MM.1S (cell line): ENCODE measurements around the gene TARBP2.

ENCODE experiments used
- DNase-seq: peaks from one replicate; pipeline ENCODE4 v3.0.0-alpha.2; 2015
- H2AFZ ChIP-seq: fragments of 300-600 bp; sonication (generic); 2 replicates; pipeline ENCODE4 v1.6.0; 2016; ENCODE audit warnings: antibody characterized with exemption, low read length
- H3F3A ChIP-seq: fragments of 300-600 bp; sonication (generic); 2 replicates; pipeline ENCODE4 v1.6.1; 2016; ENCODE audit warnings: mild to moderate bottlenecking, antibody characterized with exemption, low read length, moderate library complexity, mixed read lengths; ENCODE audit not compliant: insufficient read depth
- H3K27ac ChIP-seq: fragments of 300-600 bp; sonication (generic); 2 replicates; pipeline ENCODE4 v1.5.1; 2016; ENCODE audit warnings: mild to moderate bottlenecking, low read length
- H3K27me3 ChIP-seq: fragments of 300-600 bp; sonication (generic); replicated peaks from 2 replicates; pipeline ENCODE4 v1.6.0; 2016; ENCODE audit warnings: low read length; ENCODE audit not compliant: insufficient read depth
- H3K36me3 ChIP-seq: fragments of 300-600 bp; sonication (generic); replicated peaks from 2 replicates; pipeline ENCODE4 v1.6.1; 2016; ENCODE audit warnings: mild to moderate bottlenecking, low read length, mixed read lengths; ENCODE audit not compliant: insufficient read depth
- H3K4me1 ChIP-seq: fragments of 300-600 bp; sonication (generic); 2 replicates; pipeline ENCODE4 v1.6.1; 2016; ENCODE audit warnings: low read length, mixed read lengths
- H3K4me2 ChIP-seq: fragments of 300-600 bp; sonication (generic); 2 replicates; pipeline ENCODE4 v1.6.0; 2016; ENCODE audit warnings: low read depth, low read length
- H3K4me3 ChIP-seq: fragments of 300-600 bp; sonication (generic); 2 replicates; pipeline ENCODE4 v1.5.1; 2016; ENCODE audit warnings: low read length, mixed read lengths
- H3K79me2 ChIP-seq: fragments of 300-600 bp; sonication (generic); 2 replicates; pipeline ENCODE4 v1.6.1; 2016; ENCODE audit warnings: mixed run types, low read length, mixed read lengths
- H3K9ac ChIP-seq: fragments of 300-600 bp; sonication (generic); 2 replicates; pipeline ENCODE4 v1.6.1; 2016; ENCODE audit warnings: low read length, mixed read lengths
- H3K9me2 ChIP-seq: fragments of 300-600 bp; sonication (generic); replicated peaks from 2 replicates; pipeline ENCODE4 v1.6.1; 2016; ENCODE audit warnings: mild to moderate bottlenecking, low read length, mixed read lengths; ENCODE audit not compliant: insufficient read depth
- H3K9me3 ChIP-seq: fragments of 300-600 bp; sonication (generic); replicated peaks from 2 replicates; pipeline ENCODE4 v1.6.1; 2016; ENCODE audit warnings: mild to moderate bottlenecking, low read length, mixed read lengths; ENCODE audit not compliant: insufficient read depth
- H4K20me1 ChIP-seq: fragments of 300-600 bp; sonication (generic); 2 replicates; pipeline ENCODE4 v1.6.1; 2016; ENCODE audit warnings: mild to moderate bottlenecking, low read length, moderate library complexity, mixed read lengths; ENCODE audit not compliant: insufficient read depth
- EZH2 ChIP-seq: fragments of 300-600 bp; sonication (generic); optimal IDR thresholded peaks from 2 replicates; pipeline ENCODE3; 2017; ENCODE audit warnings: low read depth, mild to moderate bottlenecking, antibody characterized with exemption, low read length, mixed read lengths
- EZH2phosphoT487 ChIP-seq: fragments of 300-600 bp; sonication (generic); IDR thresholded peaks from 2 replicates; pipeline ENCODE4 v1.6.1; 2018; ENCODE audit warnings: antibody characterized with exemption, low read length
- TF ChIP-seq, protein P1 (sequence below): fragments of 300-600 bp; sonication (generic); IDR thresholded peaks from 2 replicates; pipeline ENCODE4 v1.5.1; 2016; ENCODE audit warnings: antibody characterized with exemption, low read length, mixed read lengths

TARBP2 gene

DNA sequence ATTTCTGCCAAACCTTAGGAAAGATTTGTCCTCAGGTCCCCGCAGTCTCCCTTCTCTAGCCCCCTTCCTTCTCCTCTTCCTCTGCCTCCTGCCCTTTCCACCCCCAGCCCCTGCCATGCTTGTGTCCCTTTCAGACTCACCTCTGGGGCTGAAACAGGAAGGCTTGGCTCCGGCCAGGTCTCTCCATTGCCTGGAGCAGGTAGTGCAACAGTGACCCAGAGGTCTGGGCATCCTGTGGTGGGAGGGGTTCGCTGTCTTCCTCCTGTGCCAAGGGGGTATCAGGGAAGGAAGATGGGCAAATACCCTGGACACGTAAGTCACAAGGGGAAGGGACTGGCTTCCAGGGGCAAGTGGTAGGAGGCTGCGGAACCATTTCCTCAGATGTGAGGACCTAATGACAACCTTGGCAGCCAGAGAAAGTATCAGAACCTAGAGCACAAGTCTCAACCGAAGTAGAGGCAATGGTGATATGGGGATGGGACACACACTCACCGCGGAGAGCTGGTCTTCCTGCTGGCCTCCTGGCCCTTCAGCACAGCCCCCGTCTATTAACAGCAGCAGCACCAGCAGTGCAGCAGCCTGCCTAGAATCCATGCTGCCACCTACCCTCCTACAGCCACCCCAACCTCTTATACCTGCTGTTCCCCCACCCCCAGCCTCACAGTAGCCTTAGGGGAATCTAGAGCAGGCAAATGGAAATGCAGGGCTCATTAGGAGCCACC lies 6.0 kb downstream of the TARBP2 start, which contains the start of gene NPFF:
NPFF (minus strand) TSS at position 604 of the 722 bp plus-strand sequence; CDS start at position 594, 10 bp downstream.
- H2AFZ ChIP-seq = no peak within 1 kb of the TSS
- H3K36me3 ChIP-seq = no peaks in the 10 kb centered on the region
- no peak within 1 kb of the TSS for H3K27ac ChIP-seq
- H3K9me2 ChIP-seq = no peaks in the 10 kb centered on the region
- H3K4me1 ChIP-seq = peaks cover 9% of the 10 kb centered on the region
- H3F3A ChIP-seq = no peaks in the 10 kb centered on the region; the same call in 1 of the 2 replicates
- no peak within 1 kb of the TSS for H3K4me2 ChIP-seq
- no peaks in the 10 kb centered on the region for H4K20me1 ChIP-seq
- TF ChIP-seq EZH2 (no peak), EZH2phosphoT487 (no peak)
- TF ChIP-seq, protein P1, sequence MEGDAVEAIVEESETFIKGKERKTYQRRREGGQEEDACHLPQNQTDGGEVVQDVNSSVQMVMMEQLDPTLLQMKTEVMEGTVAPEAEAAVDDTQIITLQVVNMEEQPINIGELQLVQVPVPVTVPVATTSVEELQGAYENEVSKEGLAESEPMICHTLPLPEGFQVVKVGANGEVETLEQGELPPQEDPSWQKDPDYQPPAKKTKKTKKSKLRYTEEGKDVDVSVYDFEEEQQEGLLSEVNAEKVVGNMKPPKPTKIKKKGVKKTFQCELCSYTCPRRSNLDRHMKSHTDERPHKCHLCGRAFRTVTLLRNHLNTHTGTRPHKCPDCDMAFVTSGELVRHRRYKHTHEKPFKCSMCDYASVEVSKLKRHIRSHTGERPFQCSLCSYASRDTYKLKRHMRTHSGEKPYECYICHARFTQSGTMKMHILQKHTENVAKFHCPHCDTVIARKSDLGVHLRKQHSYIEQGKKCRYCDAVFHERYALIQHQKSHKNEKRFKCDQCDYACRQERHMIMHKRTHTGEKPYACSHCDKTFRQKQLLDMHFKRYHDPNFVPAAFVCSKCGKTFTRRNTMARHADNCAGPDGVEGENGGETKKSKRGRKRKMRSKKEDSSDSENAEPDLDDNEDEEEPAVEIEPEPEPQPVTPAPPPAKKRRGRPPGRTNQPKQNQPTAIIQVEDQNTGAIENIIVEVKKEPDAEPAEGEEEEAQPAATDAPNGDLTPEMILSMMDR = no peak
- no peak for DNase-seq
- H3K9me3 ChIP-seq = no peaks in the 10 kb centered on the region
- H3K9ac ChIP-seq = no peak within 1 kb of the TSS
- peaks cover 21% of the 10 kb centered on the region for H3K79me2 ChIP-seq
- H3K4me3 ChIP-seq = no peak within 1 kb of the TSS
- no peaks in the 10 kb centered on the region for H3K27me3 ChIP-seq

DNA sequence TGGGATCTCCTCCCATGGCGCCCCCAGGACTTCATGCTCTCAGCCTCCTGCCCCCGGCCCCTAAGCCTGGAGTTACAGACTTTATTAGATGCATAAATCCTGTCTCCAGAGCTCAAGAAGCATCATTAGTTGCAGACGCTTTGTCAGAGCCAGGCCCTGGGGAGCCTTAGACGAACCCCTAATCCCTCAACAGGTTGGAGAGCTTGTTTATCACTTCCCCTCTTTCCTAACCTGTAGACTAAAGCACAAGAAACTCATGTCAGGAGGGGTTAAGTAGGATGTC lies 6.5 kb downstream of the TARBP2 start:
- no peaks in the 10 kb centered on the region for H3K9me2 ChIP-seq
- H3K27ac ChIP-seq = no peak overlapping the region
- no peak overlapping the region for H3K9ac ChIP-seq
- no peak overlapping the region for H3K4me2 ChIP-seq
- H3K36me3 ChIP-seq = no peaks in the 10 kb centered on the region
- H3F3A ChIP-seq = no peaks in the 10 kb centered on the region; the same call in 1 of the 2 replicates
- no peaks in the 10 kb centered on the region for H3K9me3 ChIP-seq
- H3K27me3 ChIP-seq = no peaks in the 10 kb centered on the region
- TF ChIP-seq EZH2phosphoT487 (no peak), EZH2 (no peak)
- TF ChIP-seq, protein P1 = no peak
- no peaks in the 10 kb centered on the region for H4K20me1 ChIP-seq
- peaks cover 16% of the 10 kb centered on the region for H3K79me2 ChIP-seq
- DNase-seq = no peak
- H3K4me3 ChIP-seq = no peak overlapping the region
- no peak overlapping the region for H2AFZ ChIP-seq
- H3K4me1 ChIP-seq = peaks cover 7% of the 10 kb centered on the region

- peaks cover 5% of the 10 kb centered on the region for H3K79me2 ChIP-seq
- H3K4me1 ChIP-seq = peaks cover 7% of the 10 kb centered on the region
- no peak overlapping the region for H3K4me2 ChIP-seq
- H3K4me3 ChIP-seq = no peak overlapping the region
- no peaks in the 10 kb centered on the region for H3K9me3 ChIP-seq
- no peak overlapping the region for H3K27ac ChIP-seq
- TF ChIP-seq EZH2 = no peak
- TF ChIP-seq EZH2phosphoT487 = no peak
- TF ChIP-seq, protein P1 = peak; percentile 93
- H3K27me3 ChIP-seq = no peaks in the 10 kb centered on the region
- H3F3A ChIP-seq = no peaks in the 10 kb centered on the region
- peak overlapping the region; percentile 44 for H2AFZ ChIP-seq
- no peak overlapping the region for H3K9ac ChIP-seq
- no peaks in the 10 kb centered on the region for H3K36me3 ChIP-seq
- no peaks in the 10 kb centered on the region for H4K20me1 ChIP-seq
- no peaks in the 10 kb centered on the region for H3K9me2 ChIP-seq
- DNase-seq = peak; percentile 75
Measured at GRCh38 chr12:53508534-53509170, 7.6 kb downstream of the TARBP2 start.
